Endothelial cell of umbilical vein (primary cell): ENCODE measurements around the gene KANK2. TPM values are rescaled to one million over a fixed set of nuclear protein-coding genes. Genes with fewer than 3 reads are reported as not detected.
A peak's percentile ranks its signal among the peaks of the same experiment; 100 is the strongest.

Source experiments
- BruUV-seq: library from RNA; stranded (reverse); fragments of 400-500 nt; replicated peaks from 2 replicates; lab custom pipeline; 2021; lab: Mats Ljungman, UMichigan
- CTCF ChIA-PET: fragments of 300-600, 350-600 bp; sonication (Branson Sonifier 250); formaldehyde crosslinking; loops from one replicate; lab custom pipeline; 2021; ENCODE audit warnings: antibody characterized with exemption, inconsistent platforms; lab: Charles Lee
- POLR2A ChIA-PET: fragments of 300-600, 350-600 bp; sonication (Branson Sonifier 250); formaldehyde crosslinking; loops from one replicate; lab custom pipeline; 2021; ENCODE audit warnings: antibody characterized with exemption, inconsistent platforms; lab: Charles Lee
- DNase-seq: peaks from one replicate; pipeline ENCODE4 v3.0.0-alpha.2; 2011; ENCODE audit warnings: low read depth, low spot score
- FAIRE-seq: peaks from 2 replicates; lab custom pipeline; 2011; peaks lifted over from hg19 to GRCh38; lab: Jason Lieb, UNC
- H2AFZ ChIP-seq: 2 replicates; pipeline ENCODE4 v1.6.0; 2012; ENCODE audit warnings: low read depth, low read length, control low read depth, inconsistent platforms
- H3K27ac ChIP-seq: 2 replicates; pipeline ENCODE4 v1.5.1; 2011; ENCODE audit warnings: low read depth, mild to moderate bottlenecking, control low read depth, low read length, moderate library complexity; ENCODE audit not compliant: insufficient read depth
- H3K27me3 ChIP-seq, 2 experiments: 2 replicates each; pipeline versions ENCODE4 v1.6.0 to v1.6.1; 2011; ENCODE audit warnings: low read length in 2 of 2, mixed read lengths in 1 of 2; ENCODE audit not compliant: control insufficient read depth in 2 of 2, insufficient read depth in 2 of 2
- H3K36me3 ChIP-seq, 2 experiments: 2 replicates in 1 of 2; 3 replicates in 1 of 2; pipeline ENCODE4 v1.5.1; 2011; ENCODE audit warnings: low read length in 2 of 2, mild to moderate bottlenecking in 1 of 2, moderate library complexity in 1 of 2; ENCODE audit not compliant: control insufficient read depth in 2 of 2, insufficient read depth in 2 of 2; ENCODE audit errors: extremely low read depth in 1 of 2
- H3K4me1 ChIP-seq: 3 replicates; pipeline ENCODE4 v1.5.1; 2011; ENCODE audit warnings: mild to moderate bottlenecking, low read length; ENCODE audit not compliant: control insufficient read depth, insufficient read depth; ENCODE audit errors: extremely low read depth
- H3K4me2 ChIP-seq: 2 replicates; pipeline ENCODE4 v1.6.1; 2011; ENCODE audit warnings: low read length, control low read depth, mixed read lengths; ENCODE audit not compliant: insufficient read depth
- H3K4me3 ChIP-seq, 3 experiments: fragments of 200-600 bp in 1 of 3; sonication (generic), shearing (Covaris generic) in 1 of 3; replicated peaks in 1 of 3; 2 replicates each; pipeline ENCODE4 v1.5.1; 2011 to 2016; ENCODE audit warnings: control low read depth in 3 of 3, low read length in 3 of 3, mild to moderate bottlenecking in 2 of 3, inconsistent platforms in 1 of 3, low read depth in 1 of 3, moderate library complexity in 1 of 3; ENCODE audit not compliant: insufficient read depth in 1 of 3
- H3K79me2 ChIP-seq: 2 replicates; pipeline ENCODE4 v1.6.0; 2012; ENCODE audit warnings: low read length, inconsistent platforms; ENCODE audit not compliant: control insufficient read depth, insufficient read depth
- H3K9ac ChIP-seq: replicated peaks from 2 replicates; pipeline ENCODE3; 2011; ENCODE audit warnings: low read length, control low read depth; ENCODE audit not compliant: insufficient read depth; ENCODE audit errors: extremely low read depth
- H3K9me1 ChIP-seq: replicated peaks from 3 replicates; pipeline ENCODE4 v1.6.0; 2011; ENCODE audit warnings: mild to moderate bottlenecking, low read length; ENCODE audit not compliant: control insufficient read depth, insufficient read depth; ENCODE audit errors: extremely low read depth
- H3K9me3 ChIP-seq: replicated peaks from 2 replicates; pipeline ENCODE4 v1.5.1; 2012; ENCODE audit warnings: low read length, inconsistent platforms; ENCODE audit not compliant: control insufficient read depth, insufficient read depth
- H4K20me1 ChIP-seq: replicated peaks from 2 replicates; pipeline ENCODE3; 2011; ENCODE audit warnings: mild to moderate bottlenecking, low read length; ENCODE audit not compliant: control insufficient read depth, insufficient read depth; ENCODE audit errors: extremely low read depth
- CTCF ChIP-seq, 2 donors: IDR thresholded peaks; 1 replicate in 1 of 2; 2 replicates in 1 of 2; pipeline ENCODE4 v1.5.1; 2011; ENCODE audit warnings: low read length in 2 of 2, mild to moderate bottlenecking in 2 of 2, moderate library complexity in 2 of 2, control low read depth in 1 of 2, inconsistent platforms in 1 of 2, low read depth in 1 of 2; ENCODE audit not compliant: insufficient read depth in 1 of 2; ENCODE audit errors: extremely low read depth in 1 of 2
- EZH2 ChIP-seq: IDR thresholded peaks from 2 replicates; pipeline ENCODE4 v1.6.1; 2012; ENCODE audit warnings: borderline replicate concordance, low read depth, mild to moderate bottlenecking, moderate library complexity, low read length, inconsistent platforms; ENCODE audit not compliant: severe bottlenecking
- FOS ChIP-seq: IDR thresholded peaks from 2 replicates; pipeline ENCODE4 v1.6.1; 2011; ENCODE audit warnings: mild to moderate bottlenecking, low read length, moderate library complexity, borderline replicate concordance; ENCODE audit not compliant: insufficient read depth
- GATA2 ChIP-seq: IDR thresholded peaks from 2 replicates; pipeline ENCODE4 v1.7.0; 2011; ENCODE audit warnings: low read depth, mild to moderate bottlenecking, moderate library complexity, mixed read lengths, low read length; ENCODE audit not compliant: insufficient read length, insufficient read depth
- JUN ChIP-seq: IDR thresholded peaks from 2 replicates; pipeline ENCODE4 v1.6.1; 2011; ENCODE audit warnings: borderline replicate concordance, low read depth; ENCODE audit not compliant: insufficient read length, insufficient read depth
- MAX ChIP-seq: IDR thresholded peaks from 2 replicates; pipeline ENCODE4 v1.6.1; 2011; ENCODE audit not compliant: insufficient read depth, insufficient read length
- MYC ChIP-seq: IDR thresholded peaks from one replicate; pipeline ENCODE4 v1.6.1; 2011; ENCODE audit warnings: mild to moderate bottlenecking, low read depth, low read length
- POLR2A ChIP-seq: IDR thresholded peaks from 2 replicates; pipeline ENCODE4 v1.6.1; 2012; ENCODE audit warnings: low read depth, mild to moderate bottlenecking, control low read depth, low read length
- POLR2AphosphoS5 ChIP-seq: IDR thresholded peaks from 2 replicates; pipeline ENCODE4 v1.6.1; 2012; ENCODE audit warnings: low read depth, mild to moderate bottlenecking, control low read depth, low read length, moderate library complexity; ENCODE audit not compliant: insufficient read depth
- dilution Hi-C: fragments of 300-500 bp; cut with MboI; formaldehyde crosslinking; loops from one replicate; pipeline ENCODE4 v1.15.0; 2019; ENCODE audit warnings: low sequenced_read_pairs; ENCODE audit not compliant: extremely low pct_ligation_motif_present
- intact Hi-C: fragments of 100-400 bp; cut with micrococcal nuclease; formaldehyde crosslinking; loops from one replicate; pipeline ENCODE4 v1.10.0; 2022
- polyA plus RNA-seq, 4 experiments: library from polyadenylated mRNA; depleted of rRNA in 3 of 4; stranded (reverse) in 3 of 4; unstranded in 1 of 4; fragments of >200 nt; gene quantifications; 2 replicates each; pipeline versions ENCODE4 v1.2.1 to v1.2.3, GENCODE V29; 2011 to 2012; ENCODE audit warnings: missing spikeins in 1 of 4
- total RNA-seq: library from RNA; stranded (reverse); gene quantifications from 2 replicates; pipeline ENCODE4 v1.2.3, GENCODE V29; 2021

Gene KANK2
- total and polyA plus RNA-seq, 2 donors (not counting 3 experiments of a cell fraction or from before 2014, with no cell fraction given): 41.7 to 77.9 TPM

- CTCF ChIA-PET: interaction anchor here (1.0 to 6.2 kb wide), 10 partner anchors 10 to 133 kb away, joined by 3 to 29 read pairs (median 6); partner anchors contain the start of gene SPC24
- Histone ChIP-seq H2AFZ (no peak overlapping the region), H3K9me1 (no peaks in the 10 kb centered on the region), H3K36me3 (peaks cover 15 to 25% of the 10 kb centered on the region in 2 experiments), H3K4me3 (no peak overlapping the region), H3K9me3 (no peaks in the 10 kb centered on the region), H4K20me1 (no peaks in the 10 kb centered on the region), H3K4me2 (no peak overlapping the region), H3K27me3 (no peaks in the 10 kb centered on the region), H3K27ac (peak overlapping the region; percentile 93), H3K9ac (peak overlapping the region; percentile 67), H3K79me2 (no peaks in the 10 kb centered on the region), H3K4me1 (peaks cover 27% of the 10 kb centered on the region)
- POLR2A ChIA-PET: interaction anchor here (0.7 to 1.4 kb wide), 4 partner anchors 14 to 26 kb away, joined by 3 to 5 read pairs (median 3); partner anchors contain the start of gene SPC24
- BruUV-seq: no TSS peak
- dilution Hi-C loops (no loop called here), intact Hi-C loops (loop anchor here (1.0 kb wide), 6 partner anchors 13 to 132 kb away; partner anchors contain the start of genes KANK2 and SPC24)
- no peak for TF ChIP-seq EZH2
- TF ChIP-seq JUN: peak; percentile 93
- no peak for TF ChIP-seq POLR2A
- TF ChIP-seq FOS: peak; percentile 98
- no peak for TF ChIP-seq CTCF (IDR thresholded peaks at IDR 0.05; ENCODE audit: extremely low read depth in 1 of 2, insufficient read depth in 1 of 2, low read depth in 1 of 2, low read length in 2 of 2)
- peak; percentile 95 for TF ChIP-seq POLR2AphosphoS5
- peak; percentile 66 for TF ChIP-seq MAX
- TF ChIP-seq GATA2: peak; percentile 57
- TF ChIP-seq MYC: no peak
- DNase-seq: peak; percentile 98
- peak; percentile 100 for FAIRE-seq
These were observed 28.8 kb downstream of the KANK2 start for GRCh38 chr19:11168568-11168967.
